Heart left ventricle (tissue), 16 donors: Measurements from ENCODE around the gene MCCD1. TPM values are rescaled to one million over a fixed set of nuclear protein-coding genes. Genes with fewer than 3 reads are reported as not detected.
A peak's percentile ranks its signal among the peaks of the same experiment; 100 is the strongest.

Experiments used
- ATAC-seq, 4 donors: fragments of 200-7000 bp; cut with Tn5 transposase; one replicate each; pipeline ENCODE4 v1.9.1; 2020 to 2022; ENCODE audit warnings: moderate library complexity in 4 of 4, mild to moderate bottlenecking in 3 of 4, moderate number of reproducible peaks in 1 of 4
- DNase-seq, 5 donors: peaks; one replicate each; pipeline ENCODE4 v3.0.0-alpha.2; 2020
- H3K27ac ChIP-seq, 12 donors: fragments of 200-600 bp; sonication (generic) in 4 of 12; one replicate each; pipeline versions ENCODE4 v1.5.0 to v1.8.0; 2016 to 2022; ENCODE audit warnings: mild to moderate bottlenecking in 2 of 12
- H3K27me3 ChIP-seq, 9 donors: fragments of 200-600 bp; sonication (generic) in 2 of 9; one replicate each; pipeline versions ENCODE4 v1.5.1 to v1.8.0; 2016 to 2022; ENCODE audit warnings: mild to moderate bottlenecking in 3 of 9
- H3K36me3 ChIP-seq, 9 donors: fragments of 200-600 bp; sonication (generic) in 2 of 9; one replicate each; pipeline versions ENCODE4 v1.5.0 to v1.8.0; 2018 to 2022; ENCODE audit warnings: mild to moderate bottlenecking in 2 of 9
- H3K4me1 ChIP-seq, 12 donors: fragments of 200-600 bp; sonication (generic) in 4 of 12; one replicate each; pipeline versions ENCODE4 v1.5.0 to v1.8.0; 2016 to 2022; ENCODE audit warnings: mild to moderate bottlenecking in 3 of 12
- H3K4me3 ChIP-seq, 12 donors: fragments of 200-600 bp; sonication (generic) in 4 of 12; one replicate each; pipeline versions ENCODE4 v1.5.0 to v1.8.0; 2017 to 2022; ENCODE audit warnings: mild to moderate bottlenecking in 9 of 12, moderate library complexity in 4 of 12
- H3K9me3 ChIP-seq, 12 donors: fragments of 200-600 bp; sonication (generic) in 4 of 12; one replicate each; pipeline versions ENCODE4 v1.5.0 to v1.8.0; 2016 to 2022; ENCODE audit warnings: mild to moderate bottlenecking in 1 of 12
- POLR2A ChIP-seq, 2 donors: fragments of 450-650 bp; IDR thresholded peaks; one replicate each; pipeline ENCODE4 v1.6.1; 2017; ENCODE audit warnings: antibody characterized with exemption in 2 of 2, mild to moderate bottlenecking in 2 of 2, moderate library complexity in 2 of 2
- WGBS, 4 donors: extraction: QIAGEN DNeasy Blood & Tissue Kit in 2 of 4; methylation state at CpG; one replicate each; pipeline versions ENCODE4 v1.1.5 to v1.1.7; 2013 to 2018; 5-methylcytosine and 5-hydroxymethylcytosine counted together
- intact Hi-C, 10 donors: fragments of 100-400 bp; cut with DNase I; formaldehyde crosslinking; loops; one replicate each; pipeline versions ENCODE4 v1.11.1 to v1.14.2; 2022
- polyA plus RNA-seq, 2 donors: library from polyadenylated mRNA; stranded (reverse); fragments of 200-250 nt; gene quantifications; one replicate each; pipeline ENCODE4 v1.2.3, GENCODE V29; 2013
- total RNA-seq, 9 donors: library from RNA; depleted of rRNA in 2 of 9; stranded (reverse); fragments of >200 nt in 2 of 9; fragmentation: NEBNext Ultra II Directional in 3 of 9; extraction: Animal tissue kit (Norgen Biotek cat#: 25700) in 3 of 9; gene quantifications; one replicate each; pipeline versions ENCODE4 v1.1.0 to v1.2.4, GENCODE V29; 2016 to 2023
- TF ChIP-seq, protein P1 (sequence below), 12 donors: fragments of 200-600 bp; sonication (generic) in 4 of 12; IDR thresholded peaks; one replicate each; pipeline versions ENCODE4 v1.5.0 to v1.8.0; 2018 to 2022; ENCODE audit warnings: antibody characterized with exemption in 12 of 12, mild to moderate bottlenecking in 5 of 12
- donor health status: ischemic (EF 13 %, LVEDD 7.1; RV severe dilation, severe dysfunction).
- donor health status: healthy with polysubstance abuse.
- donor health status: DM: no; HTN: yes; CAD: no.
- donor health status: DM: no; HTN: no; CAD: no.
- donor health status: ischemic (EF 25% LVEDD 6.9; RV normal size, moderate dysfunction).
- donor health status: ischemic (EF 25% LVEDD 5.7; RV mildly dilated, moderate dysfunction).
- donor health status: healthy.
- donor health status: DM: yes; HTN: yes; CAD: no.
- donor health status: ischemic (EF 35%, LVEDD 5.7; RV mildly dilated, moderate dysfunction).
- donor health status: nonischemic (EF 11% LVEDD 7.7; RV severe dilation, severe dysfunction).
- donor health status: DM: yes; HTN: yes; CAD: no.
- donor health status: PGD.
- donor health status: ischemic (EF 29% LVEDD 5.4; RV normal size, mild dysfunction).
- donor health status: nonischemic (EF 23%, LVEDD 6.1; RV moderate dilation, normal function).

Gene MCCD1
- total and polyA plus RNA-seq, 11 donors = not detected

DNA sequence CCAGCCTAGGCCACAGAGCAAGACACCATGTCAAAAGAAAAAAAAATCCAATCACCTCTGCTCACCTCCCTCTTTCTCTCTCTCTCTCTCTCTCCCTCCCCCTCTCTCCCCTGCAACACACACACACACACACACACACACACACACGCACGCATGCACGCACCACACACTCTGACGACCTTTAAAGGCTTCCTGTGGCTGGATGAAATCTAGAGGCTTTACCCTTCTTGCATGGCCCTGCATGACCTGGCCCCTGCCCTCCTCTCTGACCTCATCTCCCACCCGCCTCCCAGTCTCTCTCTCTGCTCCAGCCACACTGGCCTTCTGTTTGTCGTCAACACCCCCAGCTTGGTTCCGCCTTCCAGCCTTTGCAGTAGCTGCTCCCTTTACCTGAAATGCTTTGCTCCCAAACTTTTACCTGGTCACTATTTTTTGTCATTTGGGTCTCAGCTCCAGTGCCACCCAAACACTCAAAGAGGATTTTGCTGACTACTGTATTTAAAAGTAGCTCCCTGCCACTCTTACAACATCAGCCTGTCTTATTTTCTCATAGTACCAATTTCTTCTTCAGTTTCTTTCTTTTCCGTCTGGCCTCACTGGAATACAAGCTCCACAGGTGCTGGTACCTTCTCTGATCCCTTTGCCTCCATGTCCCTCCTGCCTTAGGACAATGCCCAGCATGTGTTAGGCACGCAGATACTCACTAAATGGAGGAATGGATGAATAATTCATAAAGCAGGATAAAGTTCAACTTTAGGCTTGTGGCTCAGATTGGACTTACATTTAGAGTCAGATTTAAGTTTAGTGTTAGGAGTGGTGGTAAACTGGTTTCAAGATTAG, 39.0 kb downstream of the MCCD1 start:
- WGBS, 4 donors = 42 to 61% (median 56%) methylated on average over 9 of the region's 9 CpGs
- TF ChIP-seq POLR2A (IDR thresholded peaks at IDR 0.05) = no peak
- TF ChIP-seq, protein P1, sequence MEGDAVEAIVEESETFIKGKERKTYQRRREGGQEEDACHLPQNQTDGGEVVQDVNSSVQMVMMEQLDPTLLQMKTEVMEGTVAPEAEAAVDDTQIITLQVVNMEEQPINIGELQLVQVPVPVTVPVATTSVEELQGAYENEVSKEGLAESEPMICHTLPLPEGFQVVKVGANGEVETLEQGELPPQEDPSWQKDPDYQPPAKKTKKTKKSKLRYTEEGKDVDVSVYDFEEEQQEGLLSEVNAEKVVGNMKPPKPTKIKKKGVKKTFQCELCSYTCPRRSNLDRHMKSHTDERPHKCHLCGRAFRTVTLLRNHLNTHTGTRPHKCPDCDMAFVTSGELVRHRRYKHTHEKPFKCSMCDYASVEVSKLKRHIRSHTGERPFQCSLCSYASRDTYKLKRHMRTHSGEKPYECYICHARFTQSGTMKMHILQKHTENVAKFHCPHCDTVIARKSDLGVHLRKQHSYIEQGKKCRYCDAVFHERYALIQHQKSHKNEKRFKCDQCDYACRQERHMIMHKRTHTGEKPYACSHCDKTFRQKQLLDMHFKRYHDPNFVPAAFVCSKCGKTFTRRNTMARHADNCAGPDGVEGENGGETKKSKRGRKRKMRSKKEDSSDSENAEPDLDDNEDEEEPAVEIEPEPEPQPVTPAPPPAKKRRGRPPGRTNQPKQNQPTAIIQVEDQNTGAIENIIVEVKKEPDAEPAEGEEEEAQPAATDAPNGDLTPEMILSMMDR (IDR thresholded peaks at IDR 0.05) = no peak
- Histone ChIP-seq H3K27me3 (no peaks in the 10 kb centered on the region), H3K4me3 (no peak overlapping the region), H3K4me1 (peaks cover 0 to 33% (median 0%) of the 10 kb centered on the region in 12 donors), H3K36me3 (no peaks in the 10 kb centered on the region), H3K27ac (peak overlapping the region in 1 of 12 donors; percentile 50), H3K9me3 (no peaks in the 10 kb centered on the region)
- intact Hi-C loops = no loop called here
- DNase-seq = no peak
- no peak for ATAC-seq

DNA sequence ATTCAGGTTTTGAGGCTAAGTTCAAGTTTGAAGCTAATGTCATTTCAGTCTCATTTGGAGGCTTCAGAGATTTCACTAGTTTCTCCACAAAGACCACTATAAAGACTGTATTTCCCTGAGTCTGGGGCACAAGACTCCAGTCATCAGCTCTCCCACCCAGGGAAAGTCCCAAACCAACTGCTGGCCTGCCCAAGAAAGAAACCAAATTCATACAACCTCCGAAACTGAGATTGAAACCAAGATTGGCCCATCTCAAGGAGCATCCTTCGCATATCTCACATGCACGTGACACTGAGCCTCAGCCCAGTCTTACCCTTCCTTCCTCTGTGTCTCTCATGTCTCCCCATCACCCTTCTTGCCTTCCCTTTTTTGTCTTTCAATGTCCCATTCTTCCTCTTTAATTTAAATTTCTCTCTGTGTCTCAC, 39.8 kb downstream of the MCCD1 start:
- WGBS, 4 donors = 68 to 76% (median 70%) methylated on average over 3 of the region's 3 CpGs
- ATAC-seq (peak in 3 of 4 donors; percentile 36 to 62 (median 44)), DNase-seq (no peak)
- Histone ChIP-seq H3K9me3 (no peaks in the 10 kb centered on the region), H3K27ac (peak overlapping the region in 1 of 12 donors; percentile 50), H3K4me1 (peaks cover 0 to 25% (median 0%) of the 10 kb centered on the region in 12 donors), H3K36me3 (no peaks in the 10 kb centered on the region), H3K27me3 (no peaks in the 10 kb centered on the region), H3K4me3 (no peak overlapping the region)
- intact Hi-C loops = no loop called here
- TF ChIP-seq, protein P1 (IDR thresholded peaks at IDR 0.05) = no peak
- no peak for TF ChIP-seq POLR2A (IDR thresholded peaks at IDR 0.05)

DNA sequence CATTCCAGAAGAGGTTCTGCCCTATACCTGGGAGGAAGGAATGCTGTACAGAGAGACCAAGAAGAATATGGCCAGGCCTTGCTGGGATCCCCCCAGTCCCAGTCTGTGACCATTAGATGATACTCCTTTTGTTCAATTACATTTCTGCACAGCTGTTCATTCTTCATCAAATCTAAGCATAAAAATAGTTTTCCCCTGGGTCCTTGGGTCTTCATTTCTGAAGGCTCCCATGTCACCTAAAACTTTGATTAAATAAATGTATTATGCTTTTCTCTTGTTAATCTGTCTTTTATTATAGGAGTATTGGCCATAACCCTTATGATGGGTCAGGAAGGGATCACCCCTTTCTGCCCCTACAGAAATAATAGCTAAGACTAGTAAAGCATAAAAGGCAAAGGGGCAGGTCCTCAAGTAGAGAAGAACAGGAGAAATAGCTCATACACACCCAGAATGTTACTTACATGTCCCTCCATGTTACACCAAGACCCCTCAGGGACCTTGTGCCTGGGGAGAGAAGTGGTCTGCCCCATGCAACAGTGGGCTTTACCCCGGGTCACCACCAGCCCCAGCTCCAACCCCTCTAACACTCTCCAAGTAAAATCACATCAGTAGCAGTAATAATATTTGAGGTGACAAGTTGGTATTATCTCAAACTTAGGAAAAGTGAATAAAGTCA, 41.2 kb downstream of the MCCD1 start:
- no peaks in the 10 kb centered on the region for H3K9me3 ChIP-seq
- no peaks in the 10 kb centered on the region for H3K27me3 ChIP-seq
- 67 to 95% (median 87%) methylated on average over 1 of the region's 1 CpG for WGBS, 4 donors
- no peak for TF ChIP-seq POLR2A (IDR thresholded peaks at IDR 0.05)
- TF ChIP-seq, protein P1 (IDR thresholded peaks at IDR 0.05) = no peak
- no peaks in the 10 kb centered on the region for H3K36me3 ChIP-seq
- H3K27ac ChIP-seq = no peak overlapping the region
- intact Hi-C loops = no loop called here
- H3K4me1 ChIP-seq = peaks cover 0 to 30% (median under 1%) of the 10 kb centered on the region in 12 donors
- ATAC-seq = no peak
- no peak for DNase-seq
- H3K4me3 ChIP-seq = no peak overlapping the region
